TTC549 (cell line): ENCODE data around the gene MTMR2.

ENCODE experiments used
- FAIRE-seq: peaks from 2 replicates; lab custom pipeline; 2012; peaks lifted over from hg19 to GRCh38; lab: Jason Lieb, UNC

The MTMR2 gene

DNA sequence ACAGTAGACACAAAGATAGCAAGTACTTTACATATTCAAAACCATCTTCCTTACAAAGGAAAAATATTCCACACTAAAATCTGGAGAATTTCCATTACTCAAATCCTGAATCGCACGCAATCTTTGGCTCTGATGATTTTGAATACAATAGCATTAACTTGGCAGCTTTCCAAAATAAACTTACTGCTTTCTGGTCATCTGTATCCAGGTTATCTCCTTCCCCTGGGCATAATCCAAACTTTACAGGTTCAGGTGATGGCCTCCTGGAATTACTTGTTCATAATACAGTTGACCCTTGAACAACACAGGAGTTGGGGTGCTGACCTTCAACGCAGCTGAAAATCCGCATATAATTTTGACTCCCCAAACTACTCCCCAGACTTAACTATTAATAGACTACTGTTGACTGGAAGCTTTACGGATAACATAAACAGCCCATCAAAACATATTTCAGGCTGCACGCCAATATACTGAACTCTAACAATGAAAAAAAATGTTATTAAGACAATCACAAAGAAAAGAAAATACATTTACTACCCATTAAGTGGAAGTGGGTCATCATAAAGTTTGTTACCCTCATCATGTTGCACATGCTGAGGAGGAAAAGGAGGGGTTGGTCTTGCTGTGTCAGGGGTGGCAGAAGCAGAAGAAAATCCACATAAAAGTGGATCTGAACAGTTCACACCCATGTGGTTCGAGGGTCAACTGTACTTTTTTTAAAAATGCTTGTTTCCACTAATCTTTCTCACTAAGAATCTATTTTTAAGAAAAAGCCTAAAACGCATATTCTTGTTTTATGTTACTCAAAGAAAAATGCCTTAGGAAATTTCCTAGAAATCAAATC lies 6.5 kb downstream of the MTMR2 start:
- no peak for FAIRE-seq

DNA sequence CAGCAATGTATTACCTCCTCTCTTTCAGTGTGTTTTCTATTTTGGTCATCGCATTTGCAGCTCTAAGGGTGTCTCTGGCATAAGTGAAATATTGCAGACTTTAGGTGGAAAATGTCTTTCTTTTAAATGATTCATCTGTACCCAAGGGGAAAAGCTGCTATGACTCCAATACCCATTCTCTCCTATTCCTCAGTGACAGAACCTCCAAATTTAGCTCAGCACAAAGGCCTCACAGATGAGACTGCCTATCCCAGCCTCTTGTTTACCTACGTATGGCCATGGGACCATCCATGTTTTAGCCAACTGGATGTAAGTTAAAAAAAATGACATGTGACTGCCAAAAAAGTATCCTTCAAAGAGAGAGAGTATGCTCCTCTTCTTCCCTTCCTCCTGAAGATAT lies 7.9 kb downstream of the MTMR2 start:
- FAIRE-seq = no peak

DNA sequence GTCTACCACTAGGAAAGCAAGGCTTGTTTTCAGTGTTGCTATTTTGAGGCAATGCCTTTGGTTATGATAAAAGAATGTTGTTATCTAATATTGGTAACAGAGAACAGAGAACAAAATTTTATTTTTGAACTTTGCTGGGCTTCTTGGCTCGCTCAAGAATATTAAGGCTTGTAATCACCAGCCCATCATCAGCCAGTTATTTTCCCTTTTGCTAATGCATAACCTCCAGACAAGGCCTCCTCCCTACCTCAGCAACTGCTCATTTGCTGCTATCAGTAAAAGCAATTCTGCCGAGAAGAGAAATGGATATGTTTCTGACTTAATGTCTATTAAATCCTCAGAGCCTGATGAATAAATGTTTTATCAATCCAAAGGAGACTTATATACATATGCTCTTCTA lies 8.9 kb downstream of the MTMR2 start:
- FAIRE-seq = no peak

GRCh38 chr11:95913830-95914615 lies 9.9 kb downstream of the MTMR2 start:
- FAIRE-seq = no peak

DNA sequence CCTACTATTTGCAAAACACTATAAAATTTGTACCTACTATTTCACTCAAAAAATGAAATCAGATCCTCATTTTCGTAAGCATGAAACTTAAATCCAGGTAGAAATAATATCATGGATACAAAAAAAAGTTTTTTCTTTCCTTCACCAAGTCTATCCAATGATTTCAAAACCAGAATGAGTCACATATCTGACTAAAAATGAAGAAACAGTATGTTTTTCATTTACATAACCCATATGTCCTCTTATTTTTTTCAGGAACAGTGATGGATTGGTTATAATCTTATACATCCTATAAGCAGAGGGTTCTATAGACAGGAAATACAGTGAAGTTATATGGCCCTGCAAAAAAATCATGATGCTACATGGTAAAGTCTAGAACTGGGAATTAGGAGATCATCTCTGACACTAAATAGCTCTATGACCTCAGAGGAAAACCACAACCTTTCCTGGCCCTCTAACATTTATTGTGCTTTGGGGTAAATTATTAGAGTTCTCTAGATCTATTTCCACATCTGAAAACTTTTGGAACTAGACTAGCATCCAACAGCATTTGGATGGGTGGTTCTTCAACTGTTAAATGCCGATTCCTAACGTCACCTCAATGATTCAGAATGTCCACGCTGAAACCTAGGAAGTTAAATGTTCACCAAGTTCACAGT lies 10.9 kb downstream of the MTMR2 start:
- FAIRE-seq = no peak

DNA sequence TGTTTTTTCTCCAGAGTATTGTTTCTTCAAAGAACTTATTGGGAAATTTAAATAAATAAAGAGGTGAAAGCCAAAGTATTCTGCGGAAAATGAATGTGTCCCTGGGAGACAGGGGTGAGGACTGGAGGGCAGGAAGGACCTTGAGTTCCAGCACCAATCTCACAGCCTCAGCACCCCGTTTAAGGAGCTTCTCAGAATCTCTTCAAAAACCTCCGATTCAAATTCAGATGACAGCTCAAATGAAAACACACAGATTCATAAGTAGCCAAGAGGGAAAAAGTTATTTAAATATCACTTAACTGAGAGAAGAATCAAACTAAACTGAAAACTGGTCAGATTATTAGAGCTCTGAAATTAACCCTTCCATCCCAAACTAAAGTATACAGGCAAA lies 12.5 kb downstream of the MTMR2 start:
- FAIRE-seq = no peak

- no peak for FAIRE-seq
Measured at GRCh38 chr11:95910638-95911368, 13.1 kb downstream of the MTMR2 start.

- no peak for FAIRE-seq
Measured at GRCh38 chr11:95908826-95909225, 15.1 kb downstream of the MTMR2 start.

GRCh38 chr11:95907476-95907875 lies 16.4 kb downstream of the MTMR2 start:
- FAIRE-seq = no peak

DNA sequence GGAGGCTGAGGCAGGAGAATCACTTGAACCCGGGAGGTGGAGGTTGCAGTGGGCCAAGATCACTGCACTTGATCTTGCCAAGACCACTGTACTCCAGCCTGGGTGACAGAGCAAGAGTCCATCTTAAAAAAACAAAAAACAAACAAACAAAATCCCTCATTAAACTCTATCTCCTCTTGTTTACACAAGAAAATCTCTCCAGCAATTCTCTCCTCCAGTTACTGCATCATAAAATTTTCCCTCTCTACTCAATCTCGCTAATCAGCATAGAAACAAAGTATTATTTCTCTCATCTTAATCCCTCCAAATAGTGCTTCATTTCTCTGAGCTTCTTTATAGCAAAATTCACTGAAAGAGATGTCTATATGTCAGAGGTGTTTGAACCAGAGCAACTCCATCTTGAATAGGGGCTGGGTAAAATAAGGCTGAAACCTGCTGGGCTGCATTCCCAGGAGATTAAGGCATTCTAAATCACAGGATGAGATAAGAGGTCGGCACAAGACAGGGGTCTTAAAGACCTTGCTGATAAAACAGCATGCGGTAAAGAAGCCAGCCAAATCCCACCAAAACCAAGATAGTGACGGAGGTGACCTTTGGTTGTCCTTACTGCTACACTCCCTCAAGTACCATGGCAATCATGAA lies 19.8 kb downstream of the MTMR2 start:
- no peak for FAIRE-seq

DNA sequence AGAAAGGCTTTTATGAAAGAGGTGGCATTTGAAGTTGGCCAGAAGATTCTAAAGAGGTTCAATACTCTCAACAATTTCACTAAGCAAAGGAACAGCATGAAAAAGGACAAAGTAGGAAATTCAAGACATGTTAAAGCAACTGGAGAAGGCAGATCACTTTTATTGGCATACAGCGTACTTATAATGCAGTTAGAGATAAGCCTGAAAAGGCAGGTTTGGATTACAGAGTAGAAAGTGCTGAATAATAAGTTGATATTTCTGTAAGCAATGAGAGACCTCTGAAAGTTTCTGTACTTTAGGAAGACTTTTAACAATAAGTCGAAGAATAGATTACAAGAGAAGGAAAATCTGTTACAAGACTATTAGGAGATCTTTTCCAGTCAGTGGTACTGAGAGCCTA lies 25.1 kb downstream of the MTMR2 start:
- no peak for FAIRE-seq

GRCh38 chr11:95897731-95898130 lies 26.2 kb downstream of the MTMR2 start:
- no peak for FAIRE-seq

DNA sequence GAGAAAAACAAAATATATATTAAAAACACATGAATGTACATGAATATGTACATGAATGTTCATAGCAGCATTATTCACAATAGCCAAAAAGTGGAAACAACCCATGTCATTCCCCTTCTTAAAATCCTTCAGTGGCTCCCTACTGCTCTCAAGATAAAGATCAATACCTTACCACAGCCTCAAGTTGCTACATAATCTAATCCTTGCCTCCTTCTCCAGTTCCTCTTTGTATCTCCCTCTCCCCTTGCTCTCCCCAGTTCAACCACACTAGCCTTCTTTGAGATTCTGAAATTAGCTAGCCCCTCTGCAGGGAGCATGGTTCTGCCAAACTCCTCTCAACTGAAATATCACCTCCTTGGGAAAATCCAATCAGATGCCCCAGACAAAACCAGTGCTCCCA lies 28.1 kb downstream of the MTMR2 start:
- no peak for FAIRE-seq

- no peak for FAIRE-seq
Measured at GRCh38 chr11:95892892-95893570, 30.9 kb downstream of the MTMR2 start.

DNA sequence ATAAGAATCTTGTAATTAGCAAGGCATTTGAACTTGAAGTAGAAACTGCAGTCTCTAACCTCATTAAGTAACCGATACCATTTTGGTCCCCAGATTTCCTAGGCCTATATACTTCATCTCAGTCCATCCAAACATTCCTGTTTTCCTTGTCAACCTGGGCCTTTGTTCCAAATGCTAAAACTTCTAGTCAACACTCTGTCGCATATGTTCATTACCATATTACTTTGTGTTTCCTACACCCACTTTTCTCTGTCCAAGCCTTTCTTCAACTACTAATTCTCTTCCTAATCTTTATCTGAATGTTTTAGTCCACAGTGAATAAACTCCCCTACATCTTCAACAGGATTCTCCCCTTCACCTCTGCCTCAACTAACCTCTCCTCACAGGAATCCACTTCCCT lies 31.4 kb downstream of the MTMR2 start:
- FAIRE-seq = no peak

GRCh38 chr11:95891423-95892170 lies 32.3 kb downstream of the MTMR2 start:
- FAIRE-seq = no peak

GRCh38 chr11:95888852-95889251 lies 35.1 kb downstream of the MTMR2 start:
- FAIRE-seq = no peak

- FAIRE-seq = no peak
Measured at GRCh38 chr11:95888439-95888838, 35.5 kb downstream of the MTMR2 start.

DNA sequence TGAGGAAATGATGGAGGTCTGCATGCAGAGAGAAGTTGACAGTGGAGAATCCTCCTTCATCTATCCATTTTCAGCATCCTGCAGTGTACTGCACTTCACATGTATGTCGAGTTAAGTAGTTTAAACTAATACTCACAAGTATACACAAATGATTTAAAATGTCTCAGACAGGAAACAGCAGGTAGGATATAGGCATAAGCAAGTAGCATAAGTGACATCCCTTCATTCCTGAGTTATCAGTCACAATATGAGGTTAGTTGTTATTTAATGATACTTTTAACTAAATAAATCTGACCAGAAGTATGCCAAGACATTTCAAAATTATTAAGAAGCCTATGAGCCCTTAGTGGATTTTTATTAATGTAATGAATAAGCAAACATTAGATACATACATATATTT lies 37.4 kb downstream of the MTMR2 start:
- no peak for FAIRE-seq

DNA sequence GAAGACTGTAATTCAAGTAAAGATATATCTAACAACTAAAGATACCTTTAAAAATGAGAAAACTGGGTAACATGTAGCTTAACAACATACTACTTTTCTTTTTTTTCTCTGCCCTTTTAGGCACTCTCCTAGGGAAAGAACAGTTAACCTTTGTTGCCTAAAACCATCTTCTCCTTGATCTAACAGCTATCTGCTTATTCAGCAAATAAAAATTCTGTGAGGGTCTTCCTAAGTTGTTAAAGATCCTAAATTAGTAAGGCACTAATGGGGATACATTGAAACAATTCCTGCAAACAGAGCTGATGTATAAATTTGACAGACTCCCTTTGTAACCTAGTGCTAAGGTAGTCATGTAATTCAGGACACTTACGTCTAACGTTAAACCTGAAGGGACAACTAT lies 39.1 kb downstream of the MTMR2 start:
- FAIRE-seq = no peak

DNA sequence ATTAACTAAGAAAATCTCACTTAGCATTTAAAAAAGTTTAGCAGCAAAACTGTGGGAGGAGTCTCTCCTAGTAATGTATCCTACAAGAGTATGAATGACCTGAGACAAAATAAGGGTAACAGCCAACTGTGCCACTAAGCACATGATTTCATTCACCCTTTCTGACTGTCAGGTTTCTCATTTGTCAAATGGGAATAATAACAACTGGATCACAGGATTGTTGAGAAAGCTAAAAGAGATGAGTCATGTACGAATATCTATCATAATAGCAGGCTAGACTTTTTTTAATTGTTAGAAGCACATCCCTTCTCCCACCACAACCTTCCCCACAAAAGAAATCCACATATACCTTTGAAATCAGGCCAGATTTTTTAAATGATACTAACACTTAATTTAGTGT lies 39.5 kb downstream of the MTMR2 start:
- no peak for FAIRE-seq
